ENCODE results near the gene AKR1B1.
A peak's percentile ranks its signal among the peaks of the same experiment; 100 is the strongest.

AKR1B1 gene

GRCh38 chr7:134462337-134462925, 3.5 kb upstream of the AKR1B1 start:
- no peak for FAIRE-seq
- TF ChIP-seq PAX5 (IDR thresholded peaks at IDR 0.05; ENCODE audit: insufficient read depth, low read length, severe bottlenecking) (no peak), SPI1 (IDR thresholded peaks at IDR 0.05; ENCODE audit: low read depth, low read length) (no peak), POLR2AphosphoS5 (IDR thresholded peaks at IDR 0.05; ENCODE audit: low read depth, low read length) (no peak), POU2F2 (IDR thresholded peaks at IDR 0.05; ENCODE audit: low read depth, low read length) (no peak), TAF1 (IDR thresholded peaks at IDR 0.05; ENCODE audit: low read depth, low read length) (no peak), POLR2A (IDR thresholded peaks at IDR 0.05; ENCODE audit: low read depth, low read length) (no peak)
- DNase-seq (ENCODE audit: insufficient read length, low spot score): no peak

GRCh38 chr7:134461916-134462315, 3.0 kb upstream of the AKR1B1 start:
- DNase-seq (ENCODE audit: insufficient read length, low spot score): no peak
- FAIRE-seq: no peak
- TF ChIP-seq PAX5 (IDR thresholded peaks at IDR 0.05; ENCODE audit: insufficient read depth, low read length, severe bottlenecking): no peak
- no peak for TF ChIP-seq TAF1 (IDR thresholded peaks at IDR 0.05; ENCODE audit: low read depth, low read length)

- TF ChIP-seq PAX5 (IDR thresholded peaks at IDR 0.05; ENCODE audit: insufficient read depth, low read length, severe bottlenecking): no peak
- TF ChIP-seq POLR2A (IDR thresholded peaks at IDR 0.05; ENCODE audit: low read depth, low read length): no peak
- TF ChIP-seq SPI1 (IDR thresholded peaks at IDR 0.05; ENCODE audit: low read depth, low read length): no peak
- no peak for TF ChIP-seq TAF1 (IDR thresholded peaks at IDR 0.05; ENCODE audit: low read depth, low read length)
- no peak for TF ChIP-seq POLR2AphosphoS5 (IDR thresholded peaks at IDR 0.05; ENCODE audit: low read depth, low read length)
- TF ChIP-seq POU2F2 (IDR thresholded peaks at IDR 0.05; ENCODE audit: low read depth, low read length): no peak
- FAIRE-seq: no peak
- DNase-seq (ENCODE audit: insufficient read length, low spot score): no peak
These were observed 1.1 kb upstream of the AKR1B1 start for GRCh38 chr7:134459981-134460380.

GRCh38 chr7:134458341-134458805, 527 bp downstream of the AKR1B1 start:
- DNase-seq (ENCODE audit: insufficient read length, low spot score) (peak; percentile 55), FAIRE-seq (peak; percentile 69)
- TF ChIP-seq POLR2AphosphoS5 (IDR thresholded peaks at IDR 0.05; ENCODE audit: low read depth, low read length): no peak
- no peak for TF ChIP-seq POLR2A (IDR thresholded peaks at IDR 0.05; ENCODE audit: low read depth, low read length)
- no peak for TF ChIP-seq TAF1 (IDR thresholded peaks at IDR 0.05; ENCODE audit: low read depth, low read length)
- no peak for TF ChIP-seq SPI1 (IDR thresholded peaks at IDR 0.05; ENCODE audit: low read depth, low read length)
- TF ChIP-seq PAX5 (IDR thresholded peaks at IDR 0.05; ENCODE audit: insufficient read depth, low read length, severe bottlenecking): no peak
- no peak for TF ChIP-seq POU2F2 (IDR thresholded peaks at IDR 0.05; ENCODE audit: low read depth, low read length)

- TF ChIP-seq PAX5 (IDR thresholded peaks at IDR 0.05; ENCODE audit: insufficient read depth, low read length, severe bottlenecking) (no peak), POU2F2 (IDR thresholded peaks at IDR 0.05; ENCODE audit: low read depth, low read length) (no peak), POLR2AphosphoS5 (IDR thresholded peaks at IDR 0.05; ENCODE audit: low read depth, low read length) (no peak), POLR2A (IDR thresholded peaks at IDR 0.05; ENCODE audit: low read depth, low read length) (no peak), SPI1 (IDR thresholded peaks at IDR 0.05; ENCODE audit: low read depth, low read length) (no peak), TAF1 (IDR thresholded peaks at IDR 0.05; ENCODE audit: low read depth, low read length) (no peak)
- FAIRE-seq (no peak), DNase-seq (ENCODE audit: insufficient read length, low spot score) (no peak)
These were observed 1.7 kb downstream of the AKR1B1 start for GRCh38 chr7:134457210-134457609.

GRCh38 chr7:134454277-134454676, 4.6 kb downstream of the AKR1B1 start:
- no peak for DNase-seq (ENCODE audit: insufficient read length, low spot score)
- TF ChIP-seq SPI1 (IDR thresholded peaks at IDR 0.05; ENCODE audit: low read depth, low read length) (no peak), POU2F2 (IDR thresholded peaks at IDR 0.05; ENCODE audit: low read depth, low read length) (no peak), POLR2A (IDR thresholded peaks at IDR 0.05; ENCODE audit: low read depth, low read length) (no peak), TAF1 (IDR thresholded peaks at IDR 0.05; ENCODE audit: low read depth, low read length) (no peak)
- no peak for FAIRE-seq

- FAIRE-seq: no peak
- no peak for DNase-seq (ENCODE audit: insufficient read length, low spot score)
- TF ChIP-seq POLR2AphosphoS5 (IDR thresholded peaks at IDR 0.05; ENCODE audit: low read depth, low read length) (no peak), SPI1 (IDR thresholded peaks at IDR 0.05; ENCODE audit: low read depth, low read length) (no peak)
These were observed 5.4 kb downstream of the AKR1B1 start for GRCh38 chr7:134453518-134453917.

GRCh38 chr7:134452991-134453473, 5.9 kb downstream of the AKR1B1 start:
- DNase-seq (ENCODE audit: insufficient read length, low spot score): no peak
- no peak for TF ChIP-seq TAF1 (IDR thresholded peaks at IDR 0.05; ENCODE audit: low read depth, low read length)
- TF ChIP-seq SPI1 (IDR thresholded peaks at IDR 0.05; ENCODE audit: low read depth, low read length): no peak
- TF ChIP-seq POU2F2 (IDR thresholded peaks at IDR 0.05; ENCODE audit: low read depth, low read length): no peak
- no peak for TF ChIP-seq PAX5 (IDR thresholded peaks at IDR 0.05; ENCODE audit: insufficient read depth, low read length, severe bottlenecking)
- no peak for TF ChIP-seq POLR2A (IDR thresholded peaks at IDR 0.05; ENCODE audit: low read depth, low read length)
- TF ChIP-seq POLR2AphosphoS5 (IDR thresholded peaks at IDR 0.05; ENCODE audit: low read depth, low read length): no peak

GRCh38 chr7:134452419-134452838, 6.5 kb downstream of the AKR1B1 start:
- TF ChIP-seq POLR2A (IDR thresholded peaks at IDR 0.05; ENCODE audit: low read depth, low read length) (no peak), TAF1 (IDR thresholded peaks at IDR 0.05; ENCODE audit: low read depth, low read length) (no peak), POLR2AphosphoS5 (IDR thresholded peaks at IDR 0.05; ENCODE audit: low read depth, low read length) (no peak), PAX5 (IDR thresholded peaks at IDR 0.05; ENCODE audit: insufficient read depth, low read length, severe bottlenecking) (no peak), POU2F2 (IDR thresholded peaks at IDR 0.05; ENCODE audit: low read depth, low read length) (no peak), SPI1 (IDR thresholded peaks at IDR 0.05; ENCODE audit: low read depth, low read length) (no peak)
- FAIRE-seq (no peak), DNase-seq (ENCODE audit: insufficient read length, low spot score) (no peak)

More at GRCh38 chr7:134452991-134453473, 5.9 kb downstream of the AKR1B1 start:
- FAIRE-seq: no peak

GRCh38 chr7:134451656-134452055, 7.2 kb downstream of the AKR1B1 start:
- DNase-seq (ENCODE audit: insufficient read length, low spot score): no peak
- TF ChIP-seq TAF1 (IDR thresholded peaks at IDR 0.05; ENCODE audit: low read depth, low read length): no peak
- no peak for TF ChIP-seq POU2F2 (IDR thresholded peaks at IDR 0.05; ENCODE audit: low read depth, low read length)
- TF ChIP-seq POLR2A (IDR thresholded peaks at IDR 0.05; ENCODE audit: low read depth, low read length): no peak
- TF ChIP-seq POLR2AphosphoS5 (IDR thresholded peaks at IDR 0.05; ENCODE audit: low read depth, low read length): no peak
- TF ChIP-seq SPI1 (IDR thresholded peaks at IDR 0.05; ENCODE audit: low read depth, low read length): no peak
- TF ChIP-seq PAX5 (IDR thresholded peaks at IDR 0.05; ENCODE audit: insufficient read depth, low read length, severe bottlenecking): no peak
- FAIRE-seq: no peak
